ENCODE data around the gene LHX1. TPM values are rescaled to one million over a fixed set of nuclear protein-coding genes. Genes with fewer than 3 reads are reported as not detected.

LHX1 gene
- total RNA-seq, 1 donor: not detected

DNA sequence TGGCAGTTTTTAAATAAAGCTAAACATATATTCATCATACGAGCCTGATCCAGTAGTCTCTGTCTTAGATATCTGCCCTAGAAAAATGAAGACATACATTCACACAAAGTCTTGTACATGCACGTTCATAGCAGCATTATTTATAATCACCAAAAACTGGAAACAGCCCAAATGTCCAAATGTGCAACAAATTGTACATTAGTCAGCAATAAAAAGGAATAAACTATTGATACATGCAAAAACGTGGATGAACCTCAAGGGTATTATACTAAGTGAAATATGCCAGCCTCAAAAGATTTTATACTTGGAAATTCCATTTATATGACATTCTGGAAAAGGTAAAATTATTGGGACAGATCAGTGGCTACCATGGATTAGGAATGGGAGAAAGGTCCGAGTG is 34.2 kb downstream of the LHX1 start:
- DNase-seq (ENCODE audit: low read depth): no peak
- TF ChIP-seq, protein P1, sequence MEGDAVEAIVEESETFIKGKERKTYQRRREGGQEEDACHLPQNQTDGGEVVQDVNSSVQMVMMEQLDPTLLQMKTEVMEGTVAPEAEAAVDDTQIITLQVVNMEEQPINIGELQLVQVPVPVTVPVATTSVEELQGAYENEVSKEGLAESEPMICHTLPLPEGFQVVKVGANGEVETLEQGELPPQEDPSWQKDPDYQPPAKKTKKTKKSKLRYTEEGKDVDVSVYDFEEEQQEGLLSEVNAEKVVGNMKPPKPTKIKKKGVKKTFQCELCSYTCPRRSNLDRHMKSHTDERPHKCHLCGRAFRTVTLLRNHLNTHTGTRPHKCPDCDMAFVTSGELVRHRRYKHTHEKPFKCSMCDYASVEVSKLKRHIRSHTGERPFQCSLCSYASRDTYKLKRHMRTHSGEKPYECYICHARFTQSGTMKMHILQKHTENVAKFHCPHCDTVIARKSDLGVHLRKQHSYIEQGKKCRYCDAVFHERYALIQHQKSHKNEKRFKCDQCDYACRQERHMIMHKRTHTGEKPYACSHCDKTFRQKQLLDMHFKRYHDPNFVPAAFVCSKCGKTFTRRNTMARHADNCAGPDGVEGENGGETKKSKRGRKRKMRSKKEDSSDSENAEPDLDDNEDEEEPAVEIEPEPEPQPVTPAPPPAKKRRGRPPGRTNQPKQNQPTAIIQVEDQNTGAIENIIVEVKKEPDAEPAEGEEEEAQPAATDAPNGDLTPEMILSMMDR (IDR thresholded peaks at IDR 0.05; ENCODE audit: insufficient read depth, low read length): no peak
- H3K4me3 ChIP-seq (ENCODE audit: low read depth, low read length): no peak overlapping the region

DNA sequence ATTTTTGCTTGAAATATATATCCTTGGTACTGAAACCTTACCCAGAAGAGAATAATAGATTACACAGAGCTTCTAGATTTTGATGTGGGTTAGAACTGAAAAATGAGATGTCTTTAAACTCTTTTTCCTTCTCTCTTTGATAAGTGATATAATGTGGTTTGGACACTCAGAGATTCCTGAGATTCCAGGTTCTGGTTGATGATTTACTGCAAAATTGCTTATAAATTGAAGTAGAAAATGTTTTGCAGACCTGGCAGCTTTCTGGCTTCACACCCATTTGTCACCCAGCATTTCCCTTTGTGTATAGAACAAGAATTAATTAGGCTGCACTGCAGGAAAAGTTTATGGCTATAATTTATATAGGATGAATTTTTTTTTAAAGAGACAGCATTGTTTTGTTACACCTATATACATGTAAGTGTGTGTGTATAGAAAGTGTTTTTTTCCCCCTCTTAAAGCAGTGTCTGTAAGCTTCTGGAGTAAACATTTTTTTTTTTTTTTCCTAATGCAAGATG is 35.0 kb downstream of the LHX1 start:
- no peak for DNase-seq (ENCODE audit: low read depth)
- H3K4me3 ChIP-seq (ENCODE audit: low read depth, low read length): no peak overlapping the region
- TF ChIP-seq, protein P1 (IDR thresholded peaks at IDR 0.05; ENCODE audit: insufficient read depth, low read length): no peak

DNA sequence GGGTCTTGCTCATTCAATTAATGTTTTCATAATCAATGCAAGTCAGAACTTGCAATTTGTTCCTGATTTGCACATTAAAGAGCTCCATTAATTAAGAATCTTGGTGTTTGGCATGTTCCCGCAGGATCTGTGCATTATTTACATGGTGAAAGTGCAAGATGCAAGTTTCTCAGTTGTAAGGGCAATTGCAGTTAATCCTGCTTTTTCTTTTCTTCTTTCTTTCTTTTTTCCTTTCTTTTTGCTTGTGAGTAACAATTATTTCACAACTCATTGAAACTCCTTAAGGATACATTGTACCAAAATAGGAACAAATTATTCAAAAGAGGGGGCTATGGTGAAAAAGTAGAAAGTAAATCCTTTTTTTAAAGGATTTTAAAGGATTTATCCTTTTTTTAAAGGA is 35.6 kb downstream of the LHX1 start:
- no peak overlapping the region for H3K4me3 ChIP-seq (ENCODE audit: low read depth, low read length)
- TF ChIP-seq, protein P1 (IDR thresholded peaks at IDR 0.05; ENCODE audit: insufficient read depth, low read length): no peak
- DNase-seq (ENCODE audit: low read depth): no peak

DNA sequence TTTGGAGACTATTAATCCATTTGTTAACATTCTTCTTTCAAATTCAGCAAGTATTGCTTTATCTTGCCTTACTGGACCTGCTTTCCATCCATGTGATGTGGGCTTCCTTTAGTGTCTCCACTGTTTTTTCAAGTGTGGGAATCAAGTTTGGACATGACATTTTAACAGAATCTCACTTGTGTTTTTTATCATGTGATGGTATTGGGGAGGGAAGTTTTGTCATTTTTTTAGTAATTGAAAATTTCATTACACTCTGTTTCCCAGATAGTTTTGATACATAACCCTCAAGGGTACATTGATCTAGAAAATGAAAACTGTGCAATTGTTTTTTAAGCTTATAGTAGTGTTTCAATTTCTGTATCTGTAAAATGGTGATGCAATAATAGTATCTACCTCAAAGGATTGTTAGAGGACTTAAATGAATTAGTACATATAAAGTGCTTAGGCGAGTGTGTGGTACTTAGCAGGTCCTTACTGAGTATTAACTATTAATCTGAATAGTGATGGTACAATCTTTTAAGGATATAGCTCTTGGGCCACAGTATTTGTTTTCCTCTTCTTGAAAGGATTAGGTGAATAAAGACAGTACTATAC is 38.7 kb downstream of the LHX1 start:
- TF ChIP-seq, protein P1 (IDR thresholded peaks at IDR 0.05; ENCODE audit: insufficient read depth, low read length): no peak
- no peak for DNase-seq (ENCODE audit: low read depth)
- H3K4me3 ChIP-seq (ENCODE audit: low read depth, low read length): no peak overlapping the region

DNA sequence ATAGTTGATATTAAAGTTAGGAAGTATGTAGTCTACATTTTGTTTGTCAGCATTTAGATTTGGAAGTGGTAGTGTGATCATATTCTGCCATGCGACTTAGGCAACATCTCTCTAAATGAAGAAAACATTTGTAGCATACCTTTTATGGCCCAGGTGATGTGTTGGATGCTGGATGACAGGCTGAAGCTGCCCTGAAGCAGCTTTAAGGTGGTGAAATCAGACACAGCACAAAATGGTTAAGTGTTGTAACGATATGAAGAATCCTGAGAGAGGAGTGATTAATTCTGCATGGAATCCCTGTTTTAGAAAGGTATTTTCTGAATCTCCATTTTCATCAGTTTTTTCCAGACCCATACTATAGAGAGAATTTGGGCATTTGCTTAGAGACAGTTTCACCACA is 39.8 kb downstream of the LHX1 start:
- TF ChIP-seq, protein P1 (IDR thresholded peaks at IDR 0.05; ENCODE audit: insufficient read depth, low read length): no peak

DNA sequence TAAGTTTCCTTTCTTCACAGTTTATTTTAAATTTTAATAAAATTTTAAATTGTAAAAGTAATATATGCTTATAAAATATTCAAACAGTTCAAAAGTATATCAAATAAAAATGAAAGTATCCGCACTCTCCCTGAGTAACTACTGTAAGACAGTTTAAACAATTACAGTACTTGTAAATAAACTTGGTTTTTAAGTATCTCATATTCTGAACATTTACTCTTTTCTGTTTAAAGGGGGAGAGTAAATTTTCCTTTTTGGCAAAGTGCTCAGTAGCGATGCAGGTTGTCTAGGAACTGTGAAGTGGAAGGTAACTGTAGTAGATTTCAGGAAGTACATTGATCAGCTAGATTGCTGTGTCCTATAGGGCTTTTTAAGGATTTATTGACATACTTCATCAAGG is 40.3 kb downstream of the LHX1 start:
- no peak overlapping the region for H3K4me3 ChIP-seq (ENCODE audit: low read depth, low read length)
- no peak for DNase-seq (ENCODE audit: low read depth)
- TF ChIP-seq, protein P1 (IDR thresholded peaks at IDR 0.05; ENCODE audit: insufficient read depth, low read length): no peak

More for the DNA sequence above, 39.8 kb downstream of the LHX1 start:
- DNase-seq (ENCODE audit: low read depth): no peak
- no peak overlapping the region for H3K4me3 ChIP-seq (ENCODE audit: low read depth, low read length)

Measured in fibroblast of the aortic adventitia (primary cell).